Esophagus muscularis mucosa (tissue), 4 donors: Measurements from ENCODE around the gene CNFN.

ENCODE experiments used
- EP300 ChIP-seq: sonication (generic); formaldehyde crosslinking; IDR thresholded peaks from one replicate; pipeline ENCODE4 v1.6.1; 2017; ENCODE audit warnings: antibody characterized with exemption
- POLR2A ChIP-seq: fragments of 450-650 bp; IDR thresholded peaks from one replicate; pipeline ENCODE4 v1.6.1; 2017; ENCODE audit warnings: antibody characterized with exemption, moderate library complexity, mild to moderate bottlenecking, low read depth
- POLR2AphosphoS5 ChIP-seq, 2 donors: sonication (generic); formaldehyde crosslinking; IDR thresholded peaks; one replicate each; pipeline ENCODE4 v1.6.1; 2017; ENCODE audit warnings: antibody characterized with exemption in 2 of 2
- TF ChIP-seq, protein P1 (sequence below), 3 experiments: fragments of 200-600 bp in 2 of 3; fragments of 450-650 bp in 1 of 3; sonication (generic) in 2 of 3; IDR thresholded peaks; one replicate each; pipeline ENCODE4 v1.5.1; 2017 to 2019; ENCODE audit warnings: antibody characterized with exemption in 3 of 3, mild to moderate bottlenecking in 2 of 3, moderate library complexity in 1 of 3

DNA sequence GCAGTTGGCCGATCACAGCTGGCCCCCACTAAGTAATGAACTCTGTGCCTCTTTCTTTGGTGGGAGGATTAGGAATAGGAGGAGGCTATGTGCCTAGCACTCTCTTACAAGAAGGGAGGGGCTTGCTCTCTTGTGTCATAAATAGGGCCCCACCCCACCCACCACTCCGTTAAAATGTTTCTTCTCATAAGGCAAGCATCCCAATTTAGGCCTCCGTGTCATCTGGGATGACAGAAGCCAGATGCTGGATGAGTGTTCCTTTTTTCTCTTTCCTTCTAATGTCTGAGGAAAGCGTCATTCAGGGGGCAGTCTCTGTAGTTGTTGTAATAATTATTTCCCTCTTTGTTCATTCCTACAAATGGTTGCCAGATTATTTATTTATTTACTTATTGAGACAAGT, 37.2 kb upstream of the CNFN start, which contains the start of gene LIPE:
- TF ChIP-seq, protein P1, sequence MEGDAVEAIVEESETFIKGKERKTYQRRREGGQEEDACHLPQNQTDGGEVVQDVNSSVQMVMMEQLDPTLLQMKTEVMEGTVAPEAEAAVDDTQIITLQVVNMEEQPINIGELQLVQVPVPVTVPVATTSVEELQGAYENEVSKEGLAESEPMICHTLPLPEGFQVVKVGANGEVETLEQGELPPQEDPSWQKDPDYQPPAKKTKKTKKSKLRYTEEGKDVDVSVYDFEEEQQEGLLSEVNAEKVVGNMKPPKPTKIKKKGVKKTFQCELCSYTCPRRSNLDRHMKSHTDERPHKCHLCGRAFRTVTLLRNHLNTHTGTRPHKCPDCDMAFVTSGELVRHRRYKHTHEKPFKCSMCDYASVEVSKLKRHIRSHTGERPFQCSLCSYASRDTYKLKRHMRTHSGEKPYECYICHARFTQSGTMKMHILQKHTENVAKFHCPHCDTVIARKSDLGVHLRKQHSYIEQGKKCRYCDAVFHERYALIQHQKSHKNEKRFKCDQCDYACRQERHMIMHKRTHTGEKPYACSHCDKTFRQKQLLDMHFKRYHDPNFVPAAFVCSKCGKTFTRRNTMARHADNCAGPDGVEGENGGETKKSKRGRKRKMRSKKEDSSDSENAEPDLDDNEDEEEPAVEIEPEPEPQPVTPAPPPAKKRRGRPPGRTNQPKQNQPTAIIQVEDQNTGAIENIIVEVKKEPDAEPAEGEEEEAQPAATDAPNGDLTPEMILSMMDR (IDR thresholded peaks at IDR 0.05), result no peak
- no peak for TF ChIP-seq POLR2AphosphoS5 (IDR thresholded peaks at IDR 0.05)
- no peak for TF ChIP-seq EP300
- no peak for TF ChIP-seq POLR2A
